Gastroesophageal sphincter (tissue), 4 donors: Measurements from ENCODE around the gene OPCML. TPM values are rescaled to one million over a fixed set of nuclear protein-coding genes. Genes with fewer than 3 reads are reported as not detected.
A peak's percentile ranks its signal among the peaks of the same experiment; 100 is the strongest.

Experiments
- ATAC-seq: fragments of 150-250 bp; one replicate; pipeline ENCODE4 v1.9.1; 2016; ENCODE audit warnings: mild to moderate bottlenecking, moderate library complexity
- H3K27ac ChIP-seq, 4 donors: fragments of 200-600 bp; sonication (generic) in 3 of 4; 1 replicate in 3 of 4; 2 replicates in 1 of 4; pipeline ENCODE4 v1.5.1; 2016 to 2019
- H3K27me3 ChIP-seq: fragments of 200-600 bp; sonication (generic); one replicate; pipeline ENCODE4 v1.5.1; 2019
- H3K36me3 ChIP-seq, 2 donors: fragments of 200-600 bp; sonication (generic); one replicate each; pipeline ENCODE4 v1.5.1; 2019; ENCODE audit warnings: control low read depth in 1 of 2
- H3K4me1 ChIP-seq, 3 donors: fragments of 200-600 bp; sonication (generic); 1 replicate in 2 of 3; 2 replicates in 1 of 3; pipeline ENCODE4 v1.5.1; 2016 to 2019; ENCODE audit warnings: control low read depth in 2 of 3
- H3K4me3 ChIP-seq, 2 donors: fragments of 200-600 bp; sonication (generic); one replicate each; pipeline ENCODE4 v1.5.1; 2019; ENCODE audit warnings: mild to moderate bottlenecking in 1 of 2, moderate library complexity in 1 of 2
- H3K9me3 ChIP-seq, 3 donors: fragments of 200-600 bp; sonication (generic); one replicate each; pipeline ENCODE4 v1.5.1; 2017 to 2019; ENCODE audit warnings: control low read depth in 2 of 3
- EP300 ChIP-seq: sonication (generic); formaldehyde crosslinking; IDR thresholded peaks from one replicate; pipeline ENCODE4 v1.6.1; 2017; ENCODE audit warnings: antibody characterized with exemption, mild to moderate bottlenecking
- POLR2A ChIP-seq, 2 donors: fragments of 450-650 bp; IDR thresholded peaks; one replicate each; pipeline ENCODE4 v1.6.1; 2017; ENCODE audit warnings: antibody characterized with exemption in 2 of 2, mild to moderate bottlenecking in 2 of 2, moderate library complexity in 1 of 2
- POLR2AphosphoS5 ChIP-seq: sonication (generic); formaldehyde crosslinking; IDR thresholded peaks from one replicate; pipeline ENCODE4 v1.6.1; 2017; ENCODE audit warnings: antibody characterized with exemption
- WGBS, 2 donors: methylation state at CpG; one replicate each; pipeline ENCODE4 v1.1.5; 2018; ENCODE audit warnings: low coverage in 1 of 2; 5-methylcytosine and 5-hydroxymethylcytosine counted together
- total RNA-seq, 4 donors: library from RNA; depleted of rRNA; stranded (reverse); fragments of >200 nt; gene quantifications; one replicate each; pipeline ENCODE4 v1.1.0, GENCODE V29; 2016
- TF ChIP-seq, protein P1 (sequence below), 4 experiments: fragments of 200-600 bp in 2 of 4; fragments of 450-650 bp in 2 of 4; sonication (generic) in 1 of 4; IDR thresholded peaks; one replicate each; pipeline ENCODE4 v1.5.1; 2017 to 2019; ENCODE audit warnings: antibody characterized with exemption in 4 of 4, mild to moderate bottlenecking in 2 of 4, moderate library complexity in 2 of 4

The OPCML gene
- total RNA-seq, 4 donors from 2014 or later: 0.13 to 0.93 (median 0.33) TPM

GRCh38 chr11:133072378-133072777 lies 459.9 kb downstream of the OPCML start:
- H3K27ac ChIP-seq: no peak overlapping the region
- H3K4me3 ChIP-seq: no peak overlapping the region
- TF ChIP-seq POLR2AphosphoS5 (no peak), EP300 (no peak), POLR2A (IDR thresholded peaks at IDR 0.05) (no peak)
- TF ChIP-seq, protein P1, sequence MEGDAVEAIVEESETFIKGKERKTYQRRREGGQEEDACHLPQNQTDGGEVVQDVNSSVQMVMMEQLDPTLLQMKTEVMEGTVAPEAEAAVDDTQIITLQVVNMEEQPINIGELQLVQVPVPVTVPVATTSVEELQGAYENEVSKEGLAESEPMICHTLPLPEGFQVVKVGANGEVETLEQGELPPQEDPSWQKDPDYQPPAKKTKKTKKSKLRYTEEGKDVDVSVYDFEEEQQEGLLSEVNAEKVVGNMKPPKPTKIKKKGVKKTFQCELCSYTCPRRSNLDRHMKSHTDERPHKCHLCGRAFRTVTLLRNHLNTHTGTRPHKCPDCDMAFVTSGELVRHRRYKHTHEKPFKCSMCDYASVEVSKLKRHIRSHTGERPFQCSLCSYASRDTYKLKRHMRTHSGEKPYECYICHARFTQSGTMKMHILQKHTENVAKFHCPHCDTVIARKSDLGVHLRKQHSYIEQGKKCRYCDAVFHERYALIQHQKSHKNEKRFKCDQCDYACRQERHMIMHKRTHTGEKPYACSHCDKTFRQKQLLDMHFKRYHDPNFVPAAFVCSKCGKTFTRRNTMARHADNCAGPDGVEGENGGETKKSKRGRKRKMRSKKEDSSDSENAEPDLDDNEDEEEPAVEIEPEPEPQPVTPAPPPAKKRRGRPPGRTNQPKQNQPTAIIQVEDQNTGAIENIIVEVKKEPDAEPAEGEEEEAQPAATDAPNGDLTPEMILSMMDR (IDR thresholded peaks at IDR 0.05): no peak
- ATAC-seq: no peak
- H3K9me3 ChIP-seq: no peaks in the 10 kb centered on the region
- H3K36me3 ChIP-seq: no peaks in the 10 kb centered on the region
- WGBS, 2 donors: 55 to 62% methylated on average over 2 to 7 of the region's 7 CpGs
- peaks cover 56% of the 10 kb centered on the region for H3K27me3 ChIP-seq
- no peaks in the 10 kb centered on the region for H3K4me1 ChIP-seq

- Histone ChIP-seq H3K4me3 (no peak overlapping the region), H3K27ac (no peak overlapping the region), H3K27me3 (peaks cover 50% of the 10 kb centered on the region), H3K4me1 (no peaks in the 10 kb centered on the region), H3K36me3 (no peaks in the 10 kb centered on the region), H3K9me3 (no peaks in the 10 kb centered on the region)
- TF ChIP-seq EP300: no peak
- TF ChIP-seq, protein P1 (IDR thresholded peaks at IDR 0.05): no peak
- no peak for TF ChIP-seq POLR2A (IDR thresholded peaks at IDR 0.05)
- TF ChIP-seq POLR2AphosphoS5: no peak
- 40 to 48% methylated on average over 1 to 3 of the region's 3 CpGs for WGBS, 2 donors
- ATAC-seq: no peak
Observed at GRCh38 chr11:133070791-133071190, 461.5 kb downstream of the OPCML start.

DNA sequence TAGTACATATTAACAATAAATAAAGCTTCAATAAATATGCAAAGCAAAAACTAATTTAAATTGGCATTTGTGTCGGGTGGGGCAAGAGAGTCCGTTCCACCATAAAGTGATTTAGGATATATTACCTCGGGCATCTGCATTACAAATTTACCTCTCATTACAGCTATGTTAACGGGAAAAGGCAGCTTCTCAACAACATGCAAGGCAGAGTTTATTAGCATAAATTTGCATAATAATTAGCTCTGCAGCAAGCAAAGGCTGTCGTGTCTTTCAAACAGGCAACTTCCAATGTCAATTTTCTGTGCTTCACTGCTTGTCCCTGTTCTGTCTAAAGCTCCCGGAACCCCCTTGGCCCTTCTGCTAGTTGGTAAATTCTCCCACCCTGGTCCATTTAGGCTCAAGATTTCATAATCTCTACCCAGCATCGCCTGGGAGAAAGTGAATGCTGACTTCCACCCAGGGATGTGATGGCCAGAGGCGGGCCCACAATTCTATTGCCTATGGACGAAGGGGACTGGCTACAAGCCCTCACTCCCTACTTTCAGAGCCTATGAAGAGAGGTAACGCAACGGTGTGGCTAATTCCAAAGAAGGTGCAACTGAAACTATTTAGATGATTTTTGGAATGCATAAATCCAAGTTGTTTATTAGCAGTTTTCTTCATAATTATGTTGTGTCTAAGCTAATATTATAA lies 462.1 kb downstream of the OPCML start:
- Histone ChIP-seq H3K36me3 (no peaks in the 10 kb centered on the region), H3K4me1 (peaks cover 0 to under 1% (median 0%) of the 10 kb centered on the region in 3 donors), H3K4me3 (no peak overlapping the region), H3K27ac (no peak overlapping the region), H3K9me3 (no peaks in the 10 kb centered on the region), H3K27me3 (peaks cover 48% of the 10 kb centered on the region)
- TF ChIP-seq POLR2AphosphoS5 (no peak), EP300 (no peak), POLR2A (IDR thresholded peaks at IDR 0.05) (no peak)
- TF ChIP-seq, protein P1 (IDR thresholded peaks at IDR 0.05): no peak
- WGBS, 2 donors: 51 to 56% methylated on average over 11 of the region's 11 CpGs
- no peak for ATAC-seq

DNA sequence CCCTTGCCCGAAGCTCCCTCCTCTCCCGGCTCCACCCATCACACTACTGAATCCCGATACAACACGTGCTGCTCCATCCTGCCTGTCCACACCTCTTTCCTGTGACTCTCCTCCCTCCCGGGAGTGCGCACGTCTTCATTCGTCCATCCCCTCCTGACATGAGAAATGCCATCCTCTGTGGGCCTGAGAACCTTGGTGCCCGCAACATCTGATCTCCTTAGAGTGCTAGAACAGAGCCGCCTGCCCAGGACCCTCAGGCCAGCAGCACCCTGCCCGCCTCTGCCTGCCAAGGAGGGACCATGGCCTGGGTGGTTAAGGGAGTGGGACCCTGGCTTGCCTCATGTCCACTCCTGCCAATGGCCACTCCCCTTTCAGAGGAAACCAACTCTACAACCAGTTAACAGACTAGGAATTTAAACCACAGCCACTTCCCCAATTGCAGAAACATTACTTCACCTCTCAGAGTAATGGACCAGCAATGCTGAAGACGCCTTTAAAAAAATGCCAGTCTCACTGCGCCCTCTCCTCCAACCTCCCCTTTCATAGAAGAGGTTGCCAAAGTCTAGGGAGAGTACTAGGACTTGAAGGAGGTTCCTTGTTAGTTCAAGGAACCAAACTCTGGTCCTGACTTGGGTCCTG lies 466.3 kb downstream of the OPCML start:
- 93 to 100% methylated on average over 3 to 4 of the region's 13 CpGs for WGBS, 2 donors
- H3K36me3 ChIP-seq: no peaks in the 10 kb centered on the region
- H3K4me1 ChIP-seq: peaks cover 0 to 16% (median 0%) of the 10 kb centered on the region in 3 donors
- no peak overlapping the region for H3K27ac ChIP-seq
- H3K9me3 ChIP-seq: no peaks in the 10 kb centered on the region
- TF ChIP-seq EP300 (no peak), POLR2AphosphoS5 (no peak), POLR2A (IDR thresholded peaks at IDR 0.05) (no peak)
- TF ChIP-seq, protein P1 (IDR thresholded peaks at IDR 0.05): no peak
- H3K27me3 ChIP-seq: peaks cover 50% of the 10 kb centered on the region
- no peak for ATAC-seq
- no peak overlapping the region for H3K4me3 ChIP-seq

- peaks cover 0 to 16% (median 0%) of the 10 kb centered on the region in 3 donors for H3K4me1 ChIP-seq
- TF ChIP-seq, protein P1 (IDR thresholded peaks at IDR 0.05): no peak
- TF ChIP-seq POLR2AphosphoS5 (no peak), POLR2A (IDR thresholded peaks at IDR 0.05) (no peak), EP300 (no peak)
- ATAC-seq: no peak
- 85 to 91% methylated on average over 4 to 11 of the region's 15 CpGs for WGBS, 2 donors
- no peaks in the 10 kb centered on the region for H3K36me3 ChIP-seq
- peak overlapping the region in 1 of 2 donors; percentile 53 for H3K4me3 ChIP-seq
- no peaks in the 10 kb centered on the region for H3K9me3 ChIP-seq
- peaks cover 53% of the 10 kb centered on the region for H3K27me3 ChIP-seq
- H3K27ac ChIP-seq: peak overlapping the region in 1 of 4 donors; percentile 33
Observed at GRCh38 chr11:133064961-133065360, 467.3 kb downstream of the OPCML start.
